Left ventricle myocardium inferior (tissue), 1 donor: ENCODE measurements around the gene SCGB1C2. TPM values are rescaled to one million over a fixed set of nuclear protein-coding genes. Genes with fewer than 3 reads are reported as not detected.

Source experiments
- DNase-seq: peaks from one replicate; pipeline ENCODE4 v3.0.0-alpha.2; 2020
- H3K27ac ChIP-seq: fragments of 200-600 bp; replicated peaks from 2 replicates; pipeline ENCODE4 v1.8.0; 2021
- H3K27me3 ChIP-seq: fragments of 200-600 bp; 2 replicates; pipeline ENCODE4 v1.8.0; 2021; ENCODE audit warnings: low read depth
- H3K36me3 ChIP-seq: fragments of 200-600 bp; 2 replicates; pipeline ENCODE4 v1.8.0; 2021
- H3K4me1 ChIP-seq: fragments of 200-600 bp; 2 replicates; pipeline ENCODE4 v1.8.0; 2021
- H3K4me3 ChIP-seq: fragments of 200-600 bp; 2 replicates; pipeline ENCODE4 v1.8.0; 2021; ENCODE audit warnings: mild to moderate bottlenecking, moderate library complexity
- H3K9me3 ChIP-seq: fragments of 200-600 bp; replicated peaks from 2 replicates; pipeline ENCODE4 v1.8.0; 2021
- intact Hi-C: fragments of 100-400 bp; cut with micrococcal nuclease; formaldehyde crosslinking; loops from one replicate; pipeline ENCODE4 v1.11.0; 2022
- total RNA-seq: library from RNA; stranded (reverse); fragmentation: NEBNext Ultra II Directional; extraction: Animal tissue kit (Norgen Biotek cat#: 25700); gene quantifications from one replicate; pipeline ENCODE4 v1.2.1, GENCODE V29; 2021
- TF ChIP-seq, protein P1 (sequence below): fragments of 200-600 bp; IDR thresholded peaks from 2 replicates; pipeline ENCODE4 v1.8.0; 2021; ENCODE audit warnings: antibody characterized with exemption, mild to moderate bottlenecking, borderline replicate concordance
- donor health status: DM: no; HTN: yes; CAD: no; lungs with severe emphysema.

Gene SCGB1C2
- total RNA-seq, 1 donor from 2014 or later, result not detected

DNA sequence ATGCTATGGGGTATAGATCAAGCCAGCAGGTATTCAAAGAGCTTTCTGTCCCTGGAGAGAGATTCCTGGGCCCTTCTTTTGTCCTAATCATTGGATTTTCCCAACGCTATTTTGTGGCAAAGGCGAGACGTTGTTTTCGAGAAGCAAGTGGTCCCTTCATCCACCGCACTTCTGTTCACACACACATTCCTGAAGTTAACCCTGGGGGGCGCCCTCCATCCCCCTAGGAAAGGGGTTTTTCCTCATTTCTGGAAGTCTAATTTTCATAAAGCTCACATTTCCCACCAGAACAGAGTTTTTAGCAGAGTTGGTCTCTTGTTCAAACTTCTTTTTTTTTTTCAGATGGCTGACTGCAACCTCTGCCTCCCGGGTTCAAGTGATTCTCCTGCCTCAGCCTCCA lies 11.9 kb downstream of the SCGB1C2 start:
- no peak overlapping the region for H3K4me3 ChIP-seq
- H3K36me3 ChIP-seq, result peaks cover 9% of the 10 kb centered on the region
- DNase-seq, result no peak
- H3K27ac ChIP-seq, result no peak overlapping the region
- TF ChIP-seq, protein P1, sequence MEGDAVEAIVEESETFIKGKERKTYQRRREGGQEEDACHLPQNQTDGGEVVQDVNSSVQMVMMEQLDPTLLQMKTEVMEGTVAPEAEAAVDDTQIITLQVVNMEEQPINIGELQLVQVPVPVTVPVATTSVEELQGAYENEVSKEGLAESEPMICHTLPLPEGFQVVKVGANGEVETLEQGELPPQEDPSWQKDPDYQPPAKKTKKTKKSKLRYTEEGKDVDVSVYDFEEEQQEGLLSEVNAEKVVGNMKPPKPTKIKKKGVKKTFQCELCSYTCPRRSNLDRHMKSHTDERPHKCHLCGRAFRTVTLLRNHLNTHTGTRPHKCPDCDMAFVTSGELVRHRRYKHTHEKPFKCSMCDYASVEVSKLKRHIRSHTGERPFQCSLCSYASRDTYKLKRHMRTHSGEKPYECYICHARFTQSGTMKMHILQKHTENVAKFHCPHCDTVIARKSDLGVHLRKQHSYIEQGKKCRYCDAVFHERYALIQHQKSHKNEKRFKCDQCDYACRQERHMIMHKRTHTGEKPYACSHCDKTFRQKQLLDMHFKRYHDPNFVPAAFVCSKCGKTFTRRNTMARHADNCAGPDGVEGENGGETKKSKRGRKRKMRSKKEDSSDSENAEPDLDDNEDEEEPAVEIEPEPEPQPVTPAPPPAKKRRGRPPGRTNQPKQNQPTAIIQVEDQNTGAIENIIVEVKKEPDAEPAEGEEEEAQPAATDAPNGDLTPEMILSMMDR, result no peak
- intact Hi-C loops, result no loop called here
- H3K4me1 ChIP-seq, result peaks cover 11% of the 10 kb centered on the region
- H3K27me3 ChIP-seq, result peaks cover 5% of the 10 kb centered on the region
- H3K9me3 ChIP-seq, result no peaks in the 10 kb centered on the region

DNA sequence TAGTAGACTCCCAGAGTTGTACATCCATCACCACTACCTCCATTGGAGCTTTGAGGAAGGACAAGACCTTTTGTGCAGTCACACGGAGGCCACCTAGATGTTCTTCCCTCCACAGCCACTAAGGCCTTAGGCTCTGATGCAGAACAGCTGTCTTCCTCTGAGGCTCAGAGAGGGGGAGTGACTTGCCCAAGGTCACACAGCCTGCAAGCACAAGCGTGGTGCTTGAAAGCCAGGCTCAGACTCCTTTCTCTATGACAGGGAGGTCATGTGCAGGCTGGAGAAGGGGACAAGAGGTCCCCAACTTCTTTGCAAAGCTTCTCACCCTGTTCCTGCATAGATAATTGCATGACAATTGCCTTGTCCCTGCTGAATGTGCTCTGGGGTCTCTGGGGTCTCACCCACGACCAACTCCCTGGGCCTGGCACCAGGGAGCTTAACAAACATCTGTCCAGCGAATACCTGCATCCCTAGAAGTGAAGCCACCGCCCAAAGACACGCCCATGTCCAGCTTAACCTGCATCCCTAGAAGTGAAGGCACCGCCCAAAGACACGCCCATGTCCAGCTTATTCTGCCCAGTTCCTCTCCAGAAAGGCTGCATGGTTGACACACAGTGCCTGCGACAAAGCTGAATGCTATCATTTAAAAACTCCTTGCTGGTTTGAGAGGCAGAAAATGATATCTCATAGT lies 12.7 kb downstream of the SCGB1C2 start:
- TF ChIP-seq, protein P1, result no peak
- intact Hi-C loops, result no loop called here

DNA sequence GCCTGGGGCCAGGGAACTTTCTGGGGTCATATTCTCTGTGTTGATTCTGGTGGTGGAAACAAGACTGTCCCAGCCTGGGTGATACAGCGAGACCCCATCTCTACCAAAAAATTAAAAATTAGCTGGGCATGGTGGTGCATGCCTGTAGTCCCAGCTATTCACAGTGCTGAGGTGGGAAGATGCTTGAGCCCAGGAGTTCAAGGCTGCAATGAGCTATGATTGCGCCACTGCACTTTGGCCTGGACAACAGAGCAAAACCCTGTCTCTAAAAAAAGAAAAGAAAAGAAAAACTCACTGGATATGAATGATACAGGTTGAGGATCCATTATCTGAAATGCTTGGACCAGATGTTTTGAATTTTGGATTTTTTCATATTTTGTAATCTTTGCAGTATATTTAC lies 13.6 kb downstream of the SCGB1C2 start:
- no peaks in the 10 kb centered on the region for H3K9me3 ChIP-seq
- intact Hi-C loops, result no loop called here
- DNase-seq, result no peak
- no peak overlapping the region for H3K4me3 ChIP-seq
- H3K27ac ChIP-seq, result no peak overlapping the region
- peaks cover 9% of the 10 kb centered on the region for H3K36me3 ChIP-seq
- TF ChIP-seq, protein P1, result no peak
- peaks cover 3% of the 10 kb centered on the region for H3K4me1 ChIP-seq
- peaks cover 5% of the 10 kb centered on the region for H3K27me3 ChIP-seq

More for the DNA sequence above, 12.7 kb downstream of the SCGB1C2 start:
- DNase-seq, result peak; percentile 5
- Histone ChIP-seq H3K4me1 (peaks cover 7% of the 10 kb centered on the region), H3K4me3 (no peak overlapping the region), H3K27ac (no peak overlapping the region), H3K27me3 (peaks cover 5% of the 10 kb centered on the region), H3K9me3 (no peaks in the 10 kb centered on the region), H3K36me3 (peaks cover 9% of the 10 kb centered on the region)

DNA sequence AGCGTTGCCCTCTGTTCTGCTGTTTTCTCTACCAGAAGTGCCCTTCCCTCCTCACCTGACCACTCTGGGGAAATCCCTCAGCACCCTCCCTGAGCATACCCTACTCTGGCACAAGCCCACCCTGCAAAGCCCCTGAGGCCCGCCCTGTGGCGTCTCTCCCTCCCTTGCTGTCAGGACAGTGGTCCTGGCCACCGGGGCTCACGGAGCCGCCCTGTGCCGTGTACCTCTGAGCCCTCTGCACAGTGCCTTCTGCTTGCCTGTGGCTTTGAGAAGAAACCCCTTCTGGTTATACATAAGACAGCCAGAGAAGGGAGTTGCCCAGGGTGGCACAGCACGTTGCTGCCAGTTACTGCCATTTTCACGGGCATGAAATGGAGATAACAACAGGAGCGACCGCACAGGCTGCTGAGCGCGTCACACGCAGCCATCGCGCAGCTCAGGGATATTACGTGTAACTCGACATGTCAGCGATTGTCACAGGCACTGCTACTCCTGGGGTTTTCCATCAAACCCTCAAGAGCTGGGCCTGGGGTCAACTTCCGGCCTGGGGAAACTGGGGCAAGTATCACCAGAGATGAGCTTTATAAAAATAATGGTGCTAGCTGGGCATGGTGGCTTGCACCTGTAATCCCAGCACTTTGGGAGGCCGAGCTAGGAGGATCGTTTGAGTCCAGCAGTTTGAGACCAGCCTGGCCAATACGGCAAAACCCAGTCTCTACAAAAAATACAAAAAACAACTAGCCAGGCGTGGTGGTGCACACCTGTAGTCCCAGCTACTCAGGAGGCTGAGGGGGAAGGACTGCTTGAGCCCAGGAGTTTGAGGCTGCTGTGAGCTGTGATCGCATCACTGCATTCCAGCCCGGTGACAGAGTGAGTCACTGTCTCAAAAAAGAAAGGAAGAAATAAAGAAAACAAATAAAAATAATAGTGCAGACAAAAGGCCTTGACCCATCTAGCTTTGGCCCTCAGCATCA lies 14.8 kb downstream of the SCGB1C2 start:
- peaks cover 5% of the 10 kb centered on the region for H3K27me3 ChIP-seq
- peak; percentile 7 for DNase-seq
- H3K4me1 ChIP-seq, result no peaks in the 10 kb centered on the region
- intact Hi-C loops, result no loop called here
- TF ChIP-seq, protein P1, result no peak
- H3K36me3 ChIP-seq, result peaks cover 9% of the 10 kb centered on the region
- no peak overlapping the region for H3K4me3 ChIP-seq
- no peaks in the 10 kb centered on the region for H3K9me3 ChIP-seq
- no peak overlapping the region for H3K27ac ChIP-seq

DNA sequence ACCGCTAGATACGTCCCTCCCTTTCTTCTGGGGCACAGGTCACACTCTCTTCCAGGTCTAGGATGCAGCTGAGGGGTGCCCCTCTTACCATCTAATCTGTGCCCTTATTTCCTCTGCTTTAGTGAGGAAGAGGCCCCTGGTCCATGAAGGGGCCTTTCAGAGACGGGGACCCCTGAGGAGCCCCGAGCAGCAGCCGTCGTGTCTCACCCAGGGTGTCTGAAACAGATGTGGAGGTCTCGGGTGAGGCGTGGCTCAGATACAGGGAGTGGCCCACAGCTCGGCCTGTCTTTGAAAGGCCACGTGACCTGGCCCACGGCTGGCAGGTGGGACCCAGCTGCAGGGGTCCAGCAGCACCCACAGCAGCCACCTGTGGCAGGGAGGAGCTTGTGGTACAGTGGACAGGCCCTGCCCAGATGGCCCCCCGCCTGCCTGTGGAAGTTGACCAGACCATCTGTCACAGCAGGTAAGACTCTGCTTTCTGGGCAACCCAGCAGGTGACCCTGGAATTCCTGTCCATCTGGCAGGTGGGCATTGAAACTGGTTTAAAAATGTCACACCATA lies 15.6 kb downstream of the SCGB1C2 start:
- peaks cover 9% of the 10 kb centered on the region for H3K36me3 ChIP-seq
- intact Hi-C loops, result no loop called here
- peak; percentile 7 for DNase-seq
- peaks cover 5% of the 10 kb centered on the region for H3K27me3 ChIP-seq
- no peak overlapping the region for H3K4me3 ChIP-seq
- no peaks in the 10 kb centered on the region for H3K4me1 ChIP-seq
- TF ChIP-seq, protein P1, result no peak
- H3K27ac ChIP-seq, result no peak overlapping the region
- H3K9me3 ChIP-seq, result no peaks in the 10 kb centered on the region
